ENCODE results near the gene CWF19L2. TPM values are rescaled to one million over a fixed set of nuclear protein-coding genes. Genes with fewer than 3 reads are reported as not detected.
"Not testable (repeated sequence)": the region's sequence is repeated elsewhere in the genome, so short reads cannot be mapped to it uniquely, and the experiment has no call there.

Gene CWF19L2
- total RNA-seq (10 to 100 TPM; 19.5 to 23.1 TPM), polyA plus RNA-seq (10 to 100 TPM; 12.8 to 30.5 TPM)
- long read RNA-seq, donor 1, partial matches to known transcripts, result 3 of 6 reads
- long read RNA-seq, donor 1, other reads (novel, unspliced or antisense), result 3 of 6 reads
- long read RNA-seq, donor 2, partial matches to known transcripts, result 10 of 15 reads
- long read RNA-seq, donor 2, other reads (novel, unspliced or antisense), result 2 of 15 reads

GRCh38 chr11:107457558-107458271 lies at the start of gene CWF19L2:
CWF19L2 (minus strand) TSS chr11:107457825; CDS start chr11:107457816, 9 bp downstream.
- Histone ChIP-seq H3K9me3 (ENCODE audit: control insufficient read depth, low read length) (no peaks in the 10 kb centered on the region), H3K27ac (ENCODE audit: low read depth in 1 of 2, low read length in 2 of 2) (peak within 1 kb of the TSS in 1 of 2 donors; percentile 68), H3K36me3 (ENCODE audit: control insufficient read depth in 1 of 2, insufficient read depth in 2 of 2, low read length in 1 of 2) (peaks cover 0 to 7% of the 10 kb centered on the region in 2 donors), H3K4me3 (ENCODE audit: low read length in 2 of 2) (peak within 1 kb of the TSS; percentile 97 to 100), H3K27me3 (ENCODE audit: control insufficient read depth in 1 of 2, insufficient read depth in 2 of 2, low read length in 1 of 2) (no peaks in the 10 kb centered on the region), H3K4me1 (ENCODE audit: control insufficient read depth in 1 of 2, insufficient read depth in 2 of 2, low read length in 2 of 2) (no peaks in the 10 kb centered on the region)
- ATAC-seq (ENCODE audit: low FRiP score) (peak; percentile 99), DNase-seq (peak; percentile 94)
- intact Hi-C loops (cut with DNase I), result no loop called here
- 0% methylated on average over 30 of the region's 30 CpGs for WGBS, 2 donors

- intact Hi-C loops (cut with DNase I), result no loop called here
- no peaks in the 10 kb centered on the region for H3K4me1 ChIP-seq (ENCODE audit: control insufficient read depth in 1 of 2, insufficient read depth in 2 of 2, low read length in 2 of 2)
- peaks cover 3 to 4% of the 10 kb centered on the region in 2 donors for H3K36me3 ChIP-seq (ENCODE audit: control insufficient read depth in 1 of 2, insufficient read depth in 2 of 2, low read length in 1 of 2)
- no peak for DNase-seq
- peaks cover 2% of the 10 kb centered on the region for H3K9me3 ChIP-seq (ENCODE audit: control insufficient read depth, low read length)
- H3K4me3 ChIP-seq (ENCODE audit: low read length in 2 of 2), result no peak overlapping the region
- H3K27me3 ChIP-seq (ENCODE audit: control insufficient read depth in 1 of 2, insufficient read depth in 2 of 2, low read length in 1 of 2), result no peaks in the 10 kb centered on the region
- no peak for ATAC-seq (ENCODE audit: low FRiP score)
- no peak overlapping the region for H3K27ac ChIP-seq (ENCODE audit: low read depth in 1 of 2, low read length in 2 of 2)
Measured at GRCh38 chr11:107505647-107506225, 48.1 kb upstream of the CWF19L2 start.

GRCh38 chr11:107504981-107505380 lies 47.4 kb upstream of the CWF19L2 start:
- DNase-seq (no peak), ATAC-seq (ENCODE audit: low FRiP score) (no peak)
- intact Hi-C loops (cut with DNase I), result no loop called here
- Histone ChIP-seq H3K36me3 (ENCODE audit: control insufficient read depth in 1 of 2, insufficient read depth in 2 of 2, low read length in 1 of 2) (peaks cover 3% of the 10 kb centered on the region in 2 donors), H3K4me1 (ENCODE audit: control insufficient read depth in 1 of 2, insufficient read depth in 2 of 2, low read length in 2 of 2) (no peaks in the 10 kb centered on the region), H3K27ac (ENCODE audit: low read depth in 1 of 2, low read length in 2 of 2) (no peak overlapping the region), H3K27me3 (ENCODE audit: control insufficient read depth in 1 of 2, insufficient read depth in 2 of 2, low read length in 1 of 2) (no peaks in the 10 kb centered on the region), H3K4me3 (ENCODE audit: low read length in 2 of 2) (no peak overlapping the region), H3K9me3 (ENCODE audit: control insufficient read depth, low read length) (peaks cover 2% of the 10 kb centered on the region)
- 93 to 94% methylated on average over 5 of the region's 5 CpGs for WGBS, 2 donors

- no peak for ATAC-seq (ENCODE audit: low FRiP score)
- intact Hi-C loops (cut with DNase I), result no loop called here
Measured at GRCh38 chr11:107501713-107502112, 44.1 kb upstream of the CWF19L2 start.

GRCh38 chr11:107497371-107497770 lies 39.7 kb upstream of the CWF19L2 start:
- ATAC-seq (ENCODE audit: low FRiP score); H3K36me3 ChIP-seq (ENCODE audit: control insufficient read depth in 1 of 2, insufficient read depth in 2 of 2, low read length in 1 of 2); H3K4me1 ChIP-seq (ENCODE audit: control insufficient read depth in 1 of 2, insufficient read depth in 2 of 2, low read length in 2 of 2); H3K4me3 ChIP-seq (ENCODE audit: low read length in 2 of 2); DNase-seq; H3K27ac ChIP-seq (ENCODE audit: low read depth in 1 of 2, low read length in 2 of 2); H3K27me3 ChIP-seq (ENCODE audit: control insufficient read depth in 1 of 2, insufficient read depth in 2 of 2, low read length in 1 of 2); H3K9me3 ChIP-seq (ENCODE audit: control insufficient read depth, low read length); intact Hi-C loops (cut with DNase I): not testable (repeated sequence)
- 96 to 99% methylated on average over 7 of the region's 7 CpGs for WGBS, 2 donors

More at GRCh38 chr11:107501713-107502112, 44.1 kb upstream of the CWF19L2 start:
- Histone ChIP-seq H3K36me3 (ENCODE audit: control insufficient read depth in 1 of 2, insufficient read depth in 2 of 2, low read length in 1 of 2) (peaks cover 3% of the 10 kb centered on the region in 2 donors), H3K9me3 (ENCODE audit: control insufficient read depth, low read length) (peaks cover 2% of the 10 kb centered on the region), H3K4me3 (ENCODE audit: low read length in 2 of 2) (no peak overlapping the region), H3K4me1 (ENCODE audit: control insufficient read depth in 1 of 2, insufficient read depth in 2 of 2, low read length in 2 of 2) (no peaks in the 10 kb centered on the region), H3K27me3 (ENCODE audit: control insufficient read depth in 1 of 2, insufficient read depth in 2 of 2, low read length in 1 of 2) (no peaks in the 10 kb centered on the region), H3K27ac (ENCODE audit: low read depth in 1 of 2, low read length in 2 of 2) (no peak overlapping the region)
- DNase-seq, result no peak
- WGBS, 2 donors, result 98 to 100% methylated on average over 1 of the region's 1 CpG

- Histone ChIP-seq H3K9me3 (ENCODE audit: control insufficient read depth, low read length) (peaks cover 1% of the 10 kb centered on the region), H3K27ac (ENCODE audit: low read depth in 1 of 2, low read length in 2 of 2) (no peak overlapping the region), H3K27me3 (ENCODE audit: control insufficient read depth in 1 of 2, insufficient read depth in 2 of 2, low read length in 1 of 2) (no peaks in the 10 kb centered on the region), H3K4me3 (ENCODE audit: low read length in 2 of 2) (no peak overlapping the region), H3K36me3 (ENCODE audit: control insufficient read depth in 1 of 2, insufficient read depth in 2 of 2, low read length in 1 of 2) (no peaks in the 10 kb centered on the region), H3K4me1 (ENCODE audit: control insufficient read depth in 1 of 2, insufficient read depth in 2 of 2, low read length in 2 of 2) (peaks cover 0 to 1% of the 10 kb centered on the region in 2 donors)
- ATAC-seq (ENCODE audit: low FRiP score) (no peak), DNase-seq (no peak)
- intact Hi-C loops (cut with DNase I), result no loop called here
- 44 to 45% methylated on average over 4 of the region's 4 CpGs for WGBS, 2 donors
Measured at GRCh38 chr11:107496011-107496410, 38.4 kb upstream of the CWF19L2 start.

GRCh38 chr11:107494055-107494454 lies 36.4 kb upstream of the CWF19L2 start:
- intact Hi-C loops (cut with DNase I), result no loop called here
- Histone ChIP-seq H3K36me3 (ENCODE audit: control insufficient read depth in 1 of 2, insufficient read depth in 2 of 2, low read length in 1 of 2) (no peaks in the 10 kb centered on the region), H3K4me1 (ENCODE audit: control insufficient read depth in 1 of 2, insufficient read depth in 2 of 2, low read length in 2 of 2) (peaks cover 0 to 1% of the 10 kb centered on the region in 2 donors), H3K4me3 (ENCODE audit: low read length in 2 of 2) (no peak overlapping the region), H3K27ac (ENCODE audit: low read depth in 1 of 2, low read length in 2 of 2) (no peak overlapping the region), H3K27me3 (ENCODE audit: control insufficient read depth in 1 of 2, insufficient read depth in 2 of 2, low read length in 1 of 2) (no peaks in the 10 kb centered on the region), H3K9me3 (ENCODE audit: control insufficient read depth, low read length) (peaks cover 1% of the 10 kb centered on the region)
- ATAC-seq (ENCODE audit: low FRiP score), result no peak
- DNase-seq, result no peak
- WGBS, 2 donors, result 62 to 66% methylated on average over 1 of the region's 1 CpG

GRCh38 chr11:107493117-107493516 lies 35.5 kb upstream of the CWF19L2 start:
- Histone ChIP-seq H3K9me3 (ENCODE audit: control insufficient read depth, low read length) (peaks cover 1% of the 10 kb centered on the region), H3K27ac (ENCODE audit: low read depth in 1 of 2, low read length in 2 of 2) (no peak overlapping the region), H3K27me3 (ENCODE audit: control insufficient read depth in 1 of 2, insufficient read depth in 2 of 2, low read length in 1 of 2) (no peaks in the 10 kb centered on the region), H3K36me3 (ENCODE audit: control insufficient read depth in 1 of 2, insufficient read depth in 2 of 2, low read length in 1 of 2) (no peaks in the 10 kb centered on the region), H3K4me3 (ENCODE audit: low read length in 2 of 2) (no peak overlapping the region), H3K4me1 (ENCODE audit: control insufficient read depth in 1 of 2, insufficient read depth in 2 of 2, low read length in 2 of 2) (peaks cover 0 to 1% of the 10 kb centered on the region in 2 donors)
- ATAC-seq (ENCODE audit: low FRiP score) (no peak), DNase-seq (no peak)
- WGBS, 2 donors, result 85 to 95% methylated on average over 1 of the region's 1 CpG
- intact Hi-C loops (cut with DNase I), result no loop called here

Data from aorta (tissue), 5 donors.